ENCODE data around the gene FOXL2NB.

FOXL2NB gene

GRCh38 chr3:138933068-138933668 lies 13.8 kb upstream of the FOXL2NB start:
- DNase-seq (ENCODE audit: low read depth): no peak

DNA sequence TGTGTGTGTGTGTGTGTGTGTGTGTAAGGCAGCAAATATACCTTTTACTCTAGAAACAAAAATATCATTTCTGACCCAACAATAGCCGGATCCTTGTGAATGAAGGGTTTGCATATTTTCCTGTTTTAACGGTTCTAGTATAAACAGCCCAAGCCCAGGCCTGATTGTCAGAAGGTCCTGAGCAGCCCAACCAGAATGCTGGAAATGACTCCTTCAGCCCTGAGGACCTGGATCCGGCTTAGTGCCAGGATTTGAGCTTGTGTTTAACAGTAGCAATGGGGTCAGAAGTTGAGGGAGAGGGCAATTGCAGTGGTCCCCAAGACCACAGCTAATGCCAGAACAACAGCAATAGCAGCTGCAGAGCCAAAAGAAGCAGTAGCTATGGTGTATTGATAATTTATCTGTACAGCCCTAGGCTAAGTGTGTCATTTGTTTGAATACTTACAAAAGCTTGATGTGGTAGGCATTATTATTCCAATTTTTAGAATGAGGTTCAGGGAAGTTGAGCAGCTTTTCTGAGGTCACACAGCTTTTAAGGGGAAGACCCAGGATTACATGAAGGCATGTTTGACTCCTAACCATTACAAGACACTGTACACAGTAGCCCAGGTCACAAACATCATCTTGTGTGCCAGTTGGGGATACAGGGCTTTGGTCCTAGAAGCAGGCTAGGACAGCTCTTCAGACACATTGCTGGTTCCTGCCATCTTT lies 12.9 kb upstream of the FOXL2NB start:
- no peak for DNase-seq (ENCODE audit: low read depth)

DNA sequence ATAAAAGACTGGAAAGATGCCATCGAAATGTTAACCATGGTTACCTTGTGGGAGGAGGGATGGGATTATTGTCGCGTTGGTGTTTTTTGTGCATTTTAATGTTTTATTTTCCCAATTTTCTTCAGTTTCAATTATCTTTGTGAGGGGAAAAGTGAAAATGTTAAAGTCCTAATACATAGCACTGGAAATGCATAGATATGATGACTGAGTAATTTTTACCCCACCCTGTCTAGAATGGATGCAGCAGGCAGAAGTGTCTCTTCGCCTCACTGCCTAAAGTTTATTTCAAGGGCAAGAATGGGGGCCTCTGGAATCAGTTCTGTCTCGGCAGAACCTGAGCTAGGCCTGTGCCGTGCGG lies 11.5 kb upstream of the FOXL2NB start:
- DNase-seq (ENCODE audit: low read depth): no peak

GRCh38 chr3:138935863-138936740 lies 10.9 kb upstream of the FOXL2NB start:
- peak; percentile 74 for DNase-seq (ENCODE audit: low read depth)

DNA sequence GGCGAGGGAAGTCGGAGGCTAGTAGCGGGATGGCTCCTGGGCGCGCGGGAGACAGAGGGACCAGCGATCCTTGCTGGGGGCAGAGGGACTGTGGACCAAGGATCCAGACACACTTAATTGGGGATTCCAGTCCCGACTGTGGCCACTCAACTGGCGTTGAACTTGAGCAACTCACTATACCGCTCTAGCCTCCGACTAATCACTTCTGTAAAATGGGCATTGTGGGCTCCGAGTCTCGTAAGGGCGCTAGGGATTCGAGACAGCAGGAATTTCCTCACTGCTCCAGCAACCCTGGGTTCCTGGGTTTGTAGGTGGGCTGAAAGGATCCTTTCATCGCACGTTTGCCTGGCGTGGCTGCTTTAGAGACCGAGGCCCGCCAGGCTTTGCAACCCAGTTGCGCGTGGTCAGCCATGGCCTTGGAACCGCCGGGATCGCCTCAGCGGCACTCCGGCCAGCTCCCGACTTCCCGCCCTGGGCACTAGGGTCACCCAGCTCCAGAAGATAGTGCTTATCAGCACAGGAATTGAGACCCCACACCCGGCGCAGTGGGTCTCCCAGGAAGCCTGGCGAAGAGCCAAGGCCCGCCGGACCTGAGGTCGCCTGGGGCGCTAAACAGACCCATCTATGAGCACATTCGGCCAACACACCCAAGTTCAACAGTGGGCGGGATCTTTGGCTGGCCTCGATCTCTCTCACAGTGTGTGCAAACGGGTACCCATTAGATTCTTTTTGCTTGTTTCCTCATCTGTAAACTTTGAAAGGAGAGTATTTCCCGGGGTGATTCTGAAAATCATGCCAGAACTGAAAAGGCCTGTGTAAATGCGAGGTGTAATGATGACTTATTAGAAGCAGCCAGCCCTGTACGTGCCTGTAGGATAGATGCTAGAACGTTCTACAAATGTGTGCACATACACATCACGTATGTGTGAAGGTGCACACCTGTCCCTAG lies 10.0 kb upstream of the FOXL2NB start:
- no peak for DNase-seq (ENCODE audit: low read depth)

DNA sequence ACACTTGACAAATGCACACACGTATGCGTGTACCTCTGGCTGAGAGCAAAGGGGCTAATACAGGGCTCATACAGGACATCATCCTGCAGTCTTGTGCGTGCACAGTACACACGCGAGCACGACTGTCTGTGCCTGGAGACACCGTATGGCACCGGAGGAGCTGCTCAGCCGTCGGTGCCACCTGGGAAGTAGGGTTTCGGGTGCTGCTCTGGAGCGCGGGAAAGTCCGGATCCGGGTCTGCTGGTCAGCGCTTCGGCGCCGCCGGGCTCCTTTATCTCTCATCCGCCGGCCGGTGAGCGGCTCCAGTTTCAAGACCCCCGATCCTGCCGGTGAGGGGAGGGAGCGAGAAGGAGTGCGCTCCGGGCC lies 9.3 kb upstream of the FOXL2NB start:
- DNase-seq (ENCODE audit: low read depth): no peak

- no peak for DNase-seq (ENCODE audit: low read depth)
Measured at GRCh38 chr3:138938056-138938876, 8.8 kb upstream of the FOXL2NB start.

DNA sequence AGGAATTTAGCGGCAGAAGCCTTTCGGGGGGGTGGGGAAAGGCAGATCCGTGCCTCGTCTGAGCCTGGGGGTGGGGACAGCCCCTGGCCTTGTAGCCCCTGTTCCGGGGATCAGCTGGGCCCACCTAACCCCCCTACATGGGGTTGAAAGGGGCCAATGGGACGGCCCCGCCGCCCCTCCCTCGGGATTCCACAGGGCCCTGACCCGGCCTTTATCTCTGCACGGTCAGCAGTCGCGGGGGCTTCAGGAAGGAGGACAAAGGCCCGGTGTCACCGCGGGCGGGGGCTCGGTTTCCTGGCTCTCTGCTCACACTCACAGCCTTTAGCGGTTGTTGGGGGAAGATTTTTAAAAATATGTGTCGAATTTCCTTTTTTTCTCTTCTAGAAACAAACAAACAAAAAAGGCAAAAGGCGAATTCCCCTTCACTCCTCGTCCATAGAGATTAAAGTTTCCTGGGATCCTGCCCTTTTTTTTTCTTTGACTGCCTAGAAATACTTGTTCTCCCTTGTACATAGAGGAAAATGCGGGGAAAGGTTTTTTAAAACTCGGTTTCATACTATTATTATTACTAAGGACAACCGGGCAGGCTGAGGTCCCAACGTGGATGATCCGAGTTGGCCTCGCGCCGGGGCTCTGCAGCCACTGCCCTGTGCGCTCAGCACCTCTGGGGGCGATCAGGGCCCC lies 8.0 kb upstream of the FOXL2NB start:
- no peak for DNase-seq (ENCODE audit: low read depth)

DNA sequence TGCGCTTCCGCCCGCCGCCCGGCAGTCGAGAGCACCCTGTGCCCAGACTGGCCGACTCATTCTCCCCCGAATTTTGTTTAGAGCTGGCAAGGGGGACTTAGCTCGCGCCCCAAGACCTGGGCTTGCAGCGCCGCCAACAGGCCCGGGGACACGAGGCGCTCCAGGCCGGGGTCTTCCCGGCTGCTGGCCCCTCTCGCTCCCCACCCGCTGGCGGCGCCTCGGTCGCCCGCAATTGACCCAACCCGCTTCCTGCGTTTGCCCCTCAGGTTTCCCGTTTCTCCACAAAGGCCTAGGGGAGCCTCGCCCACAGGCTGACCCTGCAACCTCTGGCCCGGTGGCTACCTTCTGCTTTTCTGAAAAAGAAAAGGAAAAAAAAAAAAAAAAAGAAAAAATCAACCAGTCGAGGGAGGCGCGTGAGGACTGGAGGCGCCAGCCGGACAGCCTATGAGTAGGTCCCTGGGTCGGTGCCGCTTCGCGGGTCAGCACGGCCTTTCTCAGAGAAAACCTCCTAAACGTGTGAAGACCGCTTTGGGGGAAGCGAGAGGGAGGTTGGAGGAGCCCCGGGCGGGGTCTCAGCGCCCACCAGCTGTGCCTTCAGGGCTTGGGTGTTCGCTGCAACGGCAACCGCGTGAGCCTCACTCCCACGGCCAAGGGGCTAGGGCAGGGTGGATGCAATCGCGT lies 7.3 kb upstream of the FOXL2NB start:
- DNase-seq (ENCODE audit: low read depth): no peak

DNA sequence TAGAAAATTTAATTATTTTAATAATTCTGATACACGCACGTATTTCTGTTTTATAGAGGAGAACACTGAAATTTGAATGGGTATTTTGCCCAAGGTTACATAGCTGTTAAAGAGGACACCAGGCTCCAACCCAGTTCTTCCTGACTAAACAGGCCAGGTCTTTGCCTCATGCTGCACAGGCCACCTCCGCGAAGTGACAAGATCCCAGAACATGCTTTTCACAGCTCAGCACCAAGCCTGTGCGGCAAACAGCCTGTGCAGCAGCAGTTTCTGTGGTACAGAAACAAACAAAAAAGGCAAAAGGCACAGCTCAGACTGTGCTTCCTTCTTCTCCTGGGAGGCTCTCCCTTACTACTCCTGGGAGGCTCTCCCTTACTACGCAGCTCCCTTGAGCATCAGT lies 6.6 kb upstream of the FOXL2NB start:
- no peak for DNase-seq (ENCODE audit: low read depth)

GRCh38 chr3:138941259-138941885 lies 5.6 kb upstream of the FOXL2NB start:
- no peak for DNase-seq (ENCODE audit: low read depth)

GRCh38 chr3:138942271-138942670 lies 4.7 kb upstream of the FOXL2NB start:
- no peak for DNase-seq (ENCODE audit: low read depth)

- no peak for DNase-seq (ENCODE audit: low read depth)
Measured at GRCh38 chr3:138942861-138943623, 4.0 kb upstream of the FOXL2NB start.

- DNase-seq (ENCODE audit: low read depth): no peak
Measured at GRCh38 chr3:138943724-138944653, 3.0 kb upstream of the FOXL2NB start.

GRCh38 chr3:138944654-138944928 lies 2.4 kb upstream of the FOXL2NB start:
- no peak for DNase-seq (ENCODE audit: low read depth)

- no peak for DNase-seq (ENCODE audit: low read depth)
Measured at GRCh38 chr3:138944929-138945708, 1.9 kb upstream of the FOXL2NB start.

All from activated T-cell treated with anti-CD3 and anti-CD28 coated beads for 48 hours (primary cell).